NCI-H524 treated with DMSO at 0.1 percent for 48 hours (cell line): ENCODE measurements around the gene MARCO.

ENCODE experiments used
- DNase-seq: peaks from one replicate; lab custom pipeline; 2025; lab: John Stamatoyannopoulos, UW

Gene MARCO

DNA sequence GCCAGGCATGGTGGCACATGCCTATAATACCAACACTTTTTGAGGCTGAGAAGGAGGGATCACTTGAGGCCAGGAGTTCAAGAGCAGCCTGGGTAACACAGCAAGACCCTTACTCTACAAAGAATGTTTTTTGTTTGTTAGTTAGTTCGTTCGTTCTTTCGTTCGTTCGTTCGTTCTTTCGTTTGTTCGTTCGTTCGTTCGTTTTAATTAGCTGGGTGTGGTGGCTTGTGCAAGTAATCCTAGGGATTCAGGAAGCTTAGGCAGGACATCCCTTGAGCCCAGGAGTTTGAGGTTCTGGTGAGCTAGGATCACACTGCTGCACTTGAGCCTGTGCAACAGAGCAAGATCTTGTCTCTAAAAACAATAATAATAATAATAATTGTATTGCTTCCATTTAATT lies 98.7 kb downstream of the MARCO start:
- no peak for DNase-seq
